HFFc6 (cell line): ENCODE measurements around the gene NCAPG. TPM values are rescaled to one million over a fixed set of nuclear protein-coding genes. Genes with fewer than 3 reads are reported as not detected.

Source experiments
- DNase-seq: peaks from one replicate; pipeline ENCODE4 v3.0.0-alpha.2; 2018
- H3K27ac Mint-ChIP-seq: 2 replicates; pipeline ENCODE4 v1.8.0; 2020; ENCODE audit warnings: mild to moderate bottlenecking, mixed read lengths
- H3K27me3 Mint-ChIP-seq: 2 replicates; pipeline ENCODE4 v1.8.0; 2021; ENCODE audit warnings: mild to moderate bottlenecking, moderate library complexity, mixed read lengths; ENCODE audit not compliant: insufficient read depth
- H3K36me3 Mint-ChIP-seq: 2 replicates; pipeline ENCODE4 v1.8.0; 2021; ENCODE audit warnings: low read depth, mixed read lengths
- H3K4me1 Mint-ChIP-seq: 2 replicates; pipeline ENCODE4 v1.8.0; 2020; ENCODE audit warnings: low read depth, mixed read lengths
- H3K4me3 Mint-ChIP-seq: 2 replicates; pipeline ENCODE4 v1.8.0; 2020; ENCODE audit warnings: mild to moderate bottlenecking, moderate library complexity, mixed read lengths
- H3K9me3 Mint-ChIP-seq: 2 replicates; pipeline ENCODE4 v1.8.0; 2020; ENCODE audit warnings: mild to moderate bottlenecking, mixed read lengths
- total RNA-seq, 6 experiments: library from RNA; stranded (reverse); fragmentation: NEBNext Ultra II Directional; extraction: Animal tissue kit (Norgen Biotek cat#: 25700); gene quantifications; 2 replicates in 1 of 6; 3 replicates in 5 of 6; pipeline ENCODE4 v1.2.3, GENCODE V29; 2021
- TF ChIP-seq, protein P1 (sequence below): fragments of 200-600 bp; sonication (generic); IDR thresholded peaks from 2 replicates; pipeline ENCODE4 v1.5.0; 2021; ENCODE audit warnings: antibody characterized with exemption, mild to moderate bottlenecking

NCAPG gene
- total RNA-seq, 6 experiments from 2014 or later: 16.2 to 39.2 (median 32.7) TPM

DNA sequence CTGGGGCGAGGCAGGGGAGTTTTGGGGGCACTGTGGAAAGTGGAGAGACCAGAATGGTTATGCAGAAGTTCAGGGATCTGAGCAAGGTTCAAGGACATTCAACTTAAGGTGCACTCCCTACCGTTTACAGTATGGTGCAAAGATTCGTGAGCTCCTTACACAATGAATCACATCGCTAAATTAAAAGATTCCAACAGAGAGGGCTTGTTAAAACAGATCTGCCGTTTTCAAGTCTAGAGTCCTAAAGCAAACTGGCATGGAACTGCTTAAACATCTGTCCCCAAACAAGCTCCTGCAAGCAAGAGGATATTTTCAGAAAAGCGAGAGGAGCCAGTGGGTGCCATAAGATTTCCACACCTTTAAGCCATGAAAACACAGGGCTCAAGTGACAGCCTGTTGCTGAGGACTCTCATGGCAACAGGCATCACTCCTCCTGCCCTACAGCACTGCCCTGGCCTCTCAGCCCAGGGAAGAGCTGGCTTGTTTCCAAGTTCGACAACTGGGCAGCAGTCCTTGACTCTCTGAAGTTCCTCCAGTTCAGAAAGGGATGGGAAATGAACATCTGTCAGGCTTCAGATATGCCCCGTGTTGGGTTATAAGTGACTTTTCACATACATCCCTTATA, 39.4 kb upstream of the NCAPG start:
- no peak overlapping the region for H3K27ac Mint-ChIP-seq

DNA sequence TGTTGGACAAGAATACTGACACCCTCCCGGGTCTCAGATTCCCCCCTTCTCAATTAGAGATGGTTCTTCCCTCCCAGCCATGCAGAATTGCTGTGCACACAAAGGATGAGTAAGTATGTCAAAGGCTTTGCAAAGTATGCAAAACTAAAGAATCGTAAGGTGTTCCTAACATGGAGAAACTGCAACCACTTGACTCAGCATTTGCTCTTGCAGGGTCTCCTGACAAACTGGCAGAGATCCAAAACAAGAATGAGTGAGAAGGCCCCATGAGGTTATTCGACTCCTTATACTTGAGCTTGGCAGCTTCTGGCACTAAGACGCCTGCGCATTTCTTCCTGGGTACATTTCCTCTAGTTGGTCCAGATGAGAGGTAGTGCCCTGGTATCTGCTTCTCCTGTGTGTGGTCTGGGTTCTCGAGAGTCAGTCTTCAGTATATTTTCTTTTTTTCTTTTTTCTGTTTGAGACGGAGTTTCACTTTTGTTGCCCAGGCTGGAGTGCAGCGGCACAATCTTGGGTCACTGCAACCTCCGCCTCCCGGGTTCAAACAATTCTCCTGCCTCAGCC, 37.6 kb upstream of the NCAPG start:
- Mint-ChIP-seq H3K36me3 (no peaks in the 10 kb centered on the region), H3K9me3 (no peaks in the 10 kb centered on the region), H3K27ac (no peak overlapping the region), H3K4me3 (no peak overlapping the region), H3K27me3 (peaks cover 8% of the 10 kb centered on the region), H3K4me1 (peaks cover 7% of the 10 kb centered on the region)
- no peak for DNase-seq
- TF ChIP-seq, protein P1, sequence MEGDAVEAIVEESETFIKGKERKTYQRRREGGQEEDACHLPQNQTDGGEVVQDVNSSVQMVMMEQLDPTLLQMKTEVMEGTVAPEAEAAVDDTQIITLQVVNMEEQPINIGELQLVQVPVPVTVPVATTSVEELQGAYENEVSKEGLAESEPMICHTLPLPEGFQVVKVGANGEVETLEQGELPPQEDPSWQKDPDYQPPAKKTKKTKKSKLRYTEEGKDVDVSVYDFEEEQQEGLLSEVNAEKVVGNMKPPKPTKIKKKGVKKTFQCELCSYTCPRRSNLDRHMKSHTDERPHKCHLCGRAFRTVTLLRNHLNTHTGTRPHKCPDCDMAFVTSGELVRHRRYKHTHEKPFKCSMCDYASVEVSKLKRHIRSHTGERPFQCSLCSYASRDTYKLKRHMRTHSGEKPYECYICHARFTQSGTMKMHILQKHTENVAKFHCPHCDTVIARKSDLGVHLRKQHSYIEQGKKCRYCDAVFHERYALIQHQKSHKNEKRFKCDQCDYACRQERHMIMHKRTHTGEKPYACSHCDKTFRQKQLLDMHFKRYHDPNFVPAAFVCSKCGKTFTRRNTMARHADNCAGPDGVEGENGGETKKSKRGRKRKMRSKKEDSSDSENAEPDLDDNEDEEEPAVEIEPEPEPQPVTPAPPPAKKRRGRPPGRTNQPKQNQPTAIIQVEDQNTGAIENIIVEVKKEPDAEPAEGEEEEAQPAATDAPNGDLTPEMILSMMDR: no peak

More for the DNA sequence above, 39.4 kb upstream of the NCAPG start:
- TF ChIP-seq, protein P1: no peak
- Mint-ChIP-seq H3K36me3 (no peaks in the 10 kb centered on the region), H3K9me3 (peaks cover 1% of the 10 kb centered on the region; the same call in 1 of the 2 replicates), H3K4me3 (no peak overlapping the region), H3K27me3 (peaks cover 6% of the 10 kb centered on the region), H3K4me1 (peaks cover 7% of the 10 kb centered on the region)
- no peak for DNase-seq

DNA sequence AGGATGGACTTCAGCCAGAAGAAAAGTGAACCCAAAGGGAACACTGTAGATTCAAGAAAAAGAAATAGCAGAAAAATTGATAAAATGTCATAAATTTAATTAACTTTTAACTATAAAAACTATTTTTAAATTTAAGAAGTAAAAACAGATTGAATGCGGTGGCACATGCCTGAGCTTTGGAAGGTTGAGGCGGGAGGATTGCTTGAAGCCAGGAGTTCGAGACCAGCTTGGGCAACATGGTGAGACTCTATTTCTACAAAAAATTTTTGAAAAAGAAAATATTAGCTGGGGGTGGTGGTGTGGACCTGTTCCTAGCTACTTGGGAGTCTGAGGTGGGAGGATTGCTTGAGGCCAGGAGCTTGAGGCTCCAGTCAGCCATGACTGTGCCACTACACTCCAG, 32.3 kb upstream of the NCAPG start:
- Mint-ChIP-seq H3K27me3 (peaks cover 27% of the 10 kb centered on the region), H3K9me3 (no peaks in the 10 kb centered on the region), H3K4me1 (peaks cover 18% of the 10 kb centered on the region), H3K27ac (no peak overlapping the region), H3K36me3 (peaks cover 6% of the 10 kb centered on the region; the same call in 1 of the 2 replicates), H3K4me3 (no peak overlapping the region)
- TF ChIP-seq, protein P1: no peak
- DNase-seq: no peak

DNA sequence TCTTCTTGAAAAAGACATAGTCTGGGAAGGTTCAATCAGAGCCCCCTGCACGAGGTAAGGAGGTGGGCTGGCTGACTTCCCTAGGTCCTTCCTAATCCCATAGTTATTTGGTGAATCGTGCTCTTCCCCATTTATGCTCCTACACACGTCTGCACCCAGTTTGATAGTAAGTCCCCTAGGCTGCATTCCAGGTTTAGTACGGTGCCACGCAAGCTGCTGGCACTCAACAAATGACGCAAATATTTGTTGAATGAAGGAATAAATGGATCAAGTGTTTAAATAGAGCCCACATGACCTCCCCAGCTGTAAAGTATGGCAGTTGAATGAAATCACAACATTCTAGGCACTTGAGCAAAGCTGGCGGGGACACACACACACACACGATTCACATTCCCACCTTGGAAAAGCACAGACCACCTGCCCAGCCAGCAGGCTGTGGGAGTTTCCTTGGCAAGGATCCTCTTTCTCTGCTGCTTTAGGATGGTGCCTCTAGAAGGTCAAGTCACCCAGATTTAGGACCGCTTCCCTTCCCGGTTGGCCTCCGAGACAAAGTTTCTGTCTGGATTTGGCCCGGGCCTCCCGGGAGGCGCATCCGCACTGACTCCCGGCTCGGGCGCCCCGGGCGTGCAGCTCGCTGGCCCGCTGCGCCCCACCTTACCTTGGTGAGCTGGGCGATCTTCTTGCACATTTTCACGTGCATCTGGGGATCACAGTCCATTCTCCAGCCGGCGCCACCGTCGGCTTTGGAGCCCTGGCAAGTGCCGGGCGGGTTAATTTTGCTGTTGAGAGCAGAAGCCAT, 30.1 kb upstream of the NCAPG start:
- no peak overlapping the region for H3K27ac Mint-ChIP-seq
- peaks cover 18% of the 10 kb centered on the region for H3K4me1 Mint-ChIP-seq
- H3K36me3 Mint-ChIP-seq: peaks cover 6% of the 10 kb centered on the region; the same call in 1 of the 2 replicates
- H3K9me3 Mint-ChIP-seq: no peaks in the 10 kb centered on the region
- H3K4me3 Mint-ChIP-seq: peak overlapping the region; percentile 65
- TF ChIP-seq, protein P1: no peak
- H3K27me3 Mint-ChIP-seq: peaks cover 23% of the 10 kb centered on the region
- no peak for DNase-seq

DNA sequence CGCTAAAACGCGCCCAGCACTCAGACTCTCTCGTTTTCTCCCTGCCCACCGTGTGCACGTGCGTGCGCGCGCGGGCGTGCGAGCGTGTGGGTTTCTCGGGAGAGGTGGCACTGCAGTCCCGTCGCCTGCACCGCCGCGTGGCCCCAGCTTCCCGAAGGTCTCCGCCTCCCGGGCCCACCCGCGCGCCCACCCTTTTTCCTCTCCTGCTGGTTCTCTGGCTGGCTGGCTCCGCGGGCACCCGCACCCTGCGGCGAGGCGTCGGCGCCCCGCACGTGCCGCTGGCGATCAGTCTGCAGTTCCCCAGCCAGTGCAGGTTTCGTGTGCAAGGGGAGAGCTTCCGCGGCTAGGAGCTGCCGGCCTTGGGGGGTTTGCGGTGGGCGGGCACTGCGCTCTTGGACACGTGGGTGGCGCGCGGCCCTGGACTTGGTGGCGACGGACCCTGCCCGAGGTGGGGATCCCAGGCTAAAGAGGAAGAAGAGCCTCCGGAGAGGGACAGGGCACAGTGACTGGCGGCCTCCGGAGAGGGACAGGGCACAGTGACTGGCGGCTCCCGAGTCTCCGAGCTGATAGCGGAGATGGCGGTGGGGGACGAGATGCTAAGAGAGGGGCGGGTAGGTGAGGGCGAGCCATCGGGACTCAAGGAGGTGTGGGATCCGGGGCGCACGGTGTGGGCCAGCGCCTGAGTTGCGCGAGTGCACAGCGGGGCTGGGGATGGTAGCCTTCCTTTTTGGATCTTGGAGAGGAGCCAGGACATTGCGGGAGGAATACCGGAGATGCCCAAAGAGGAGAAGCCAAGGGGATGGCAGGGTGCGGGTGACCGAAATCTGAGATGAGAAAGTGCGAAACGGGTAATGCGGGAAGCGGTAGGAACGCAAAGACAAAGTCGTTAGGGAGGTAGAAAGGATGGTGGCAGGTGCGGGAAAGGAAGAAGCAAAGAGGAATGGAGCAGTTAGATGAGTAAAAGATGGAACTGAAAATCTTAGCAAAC, 29.2 kb upstream of the NCAPG start, which contains the start of gene FAM184B:
TSS of gene FAM184B (minus strand) at position 322 of the 988 bp plus-strand sequence. CDS start 322 bp downstream, outside the sequence.
- TF ChIP-seq, protein P1: no peak
- peaks cover 23% of the 10 kb centered on the region for H3K27me3 Mint-ChIP-seq

More for the DNA sequence above, 29.2 kb upstream of the NCAPG start, which contains the start of gene FAM184B:
- Mint-ChIP-seq H3K27ac (no peak within 1 kb of the TSS), H3K4me1 (peaks cover 20% of the 10 kb centered on the region), H3K36me3 (peaks cover 6% of the 10 kb centered on the region; the same call in 1 of the 2 replicates), H3K4me3 (peak within 1 kb of the TSS; percentile 65), H3K9me3 (no peaks in the 10 kb centered on the region)
- DNase-seq: no peak
